K562 (cell line): ENCODE results near the gene DDX54. TPM values are rescaled to one million over a fixed set of nuclear protein-coding genes. Genes with fewer than 3 reads are reported as not detected.

ENCODE experiments used
- ATAC-seq: fragments of 200-7000 bp; cut with Tn5 transposase; 3 replicates; pipeline ENCODE4 v1.9.1; 2020; ENCODE audit warnings: moderate library complexity
- BruUV-seq: library from RNA; stranded (reverse); fragments of 400-500 nt; replicated peaks from 2 replicates; lab custom pipeline; 2021; lab: Mats Ljungman, UMichigan
- CTCF ChIA-PET: fragments of 300-600 bp; formaldehyde crosslinking; extraction: SDS; loops from one replicate; lab custom pipeline; 2021; ENCODE audit warnings: low intra/inter-chr PET ratio; lab: Yijun Ruan, JAX
- POLR2A ChIA-PET: fragments of 300-600, 350-650 bp; sonication (Branson Sonifier 250); formaldehyde crosslinking; extraction: SDS; loops from one replicate; lab custom pipeline; 2021; ENCODE audit warnings: antibody characterized with exemption, inconsistent platforms; lab: Yijun Ruan, JAX
- DNase-seq, 4 experiments: peaks; one replicate each; pipeline versions ENCODE4 v3.0.0 to v3.0.0-alpha.2; 2011 to 2018; ENCODE audit warnings: low spot score in 3 of 4, mixed read lengths in 3 of 4; ENCODE audit errors: extremely low read depth in 1 of 4
- FAIRE-seq: peaks from 2 replicates; lab custom pipeline; 2011; peaks lifted over from hg19 to GRCh38; lab: Jason Lieb, UNC
- H2AFZ ChIP-seq: 2 replicates; pipeline ENCODE4 v1.6.0; 2011; ENCODE audit warnings: low read depth, low read length, control low read depth, inconsistent platforms
- H3K27ac ChIP-seq: fragments of 200-600 bp; 3 replicates; pipeline ENCODE4 v1.8.0; 2011; ENCODE audit warnings: low read depth, mild to moderate bottlenecking, control low read depth, inconsistent platforms, low read length, moderate library complexity, mixed read lengths; ENCODE audit errors: extremely low read depth
- H3K27me3 ChIP-seq, 2 experiments: fragments of 300-600 bp in 1 of 2; 2 replicates in 1 of 2; 3 replicates in 1 of 2; pipeline versions ENCODE4 v1.6.0 to v1.8.0; 2011; ENCODE audit warnings: inconsistent platforms in 2 of 2, low read length in 2 of 2, mild to moderate bottlenecking in 1 of 2, mixed read lengths in 1 of 2, moderate library complexity in 1 of 2; ENCODE audit not compliant: control insufficient read depth in 2 of 2, insufficient read depth in 2 of 2
- H3K36me3 ChIP-seq: fragments of 300-600 bp; 3 replicates; pipeline ENCODE4 v1.8.0; 2011; ENCODE audit warnings: mild to moderate bottlenecking, low read length, inconsistent platforms; ENCODE audit not compliant: control insufficient read depth, insufficient read depth
- H3K4me1 ChIP-seq, 2 experiments: fragments of 200-600 bp in 1 of 2; replicated peaks in 1 of 2; 2 replicates in 1 of 2; 3 replicates in 1 of 2; pipeline versions ENCODE4 v1.5.1 to v1.8.0; 2011; ENCODE audit warnings: inconsistent platforms in 2 of 2, low read length in 2 of 2, mild to moderate bottlenecking in 1 of 2, mixed read lengths in 1 of 2, moderate library complexity in 1 of 2; ENCODE audit not compliant: control insufficient read depth in 2 of 2, insufficient read depth in 2 of 2
- H3K4me2 ChIP-seq: 2 replicates; pipeline ENCODE4 v1.6.1; 2011; ENCODE audit warnings: low read length, control low read depth, inconsistent platforms, mixed read lengths; ENCODE audit not compliant: insufficient read depth
- H3K4me3 ChIP-seq: fragments of 200-600 bp; sonication (generic), shearing (Covaris generic); 2 replicates; pipeline ENCODE4 v1.5.1; 2016; ENCODE audit warnings: control low read depth, inconsistent platforms
- H3K79me2 ChIP-seq: fragments of 200-600 bp; 3 replicates; pipeline ENCODE4 v1.8.0; 2011; ENCODE audit warnings: low read length, inconsistent platforms; ENCODE audit not compliant: control insufficient read depth, insufficient read depth
- H3K9ac ChIP-seq, 2 experiments: 2 replicates each; pipeline versions ENCODE4 v1.6.0 to v1.6.1; 2011; ENCODE audit warnings: low read depth in 2 of 2, low read length in 2 of 2, control low read depth in 1 of 2, inconsistent platforms in 1 of 2, mild to moderate bottlenecking in 1 of 2, mixed read lengths in 1 of 2; ENCODE audit not compliant: insufficient read depth in 1 of 2
- H3K9me1 ChIP-seq: one replicate; pipeline ENCODE4 v1.6.0; 2011; ENCODE audit warnings: inconsistent platforms, mild to moderate bottlenecking, low read length, moderate library complexity; ENCODE audit not compliant: control insufficient read depth, insufficient read depth
- H3K9me3 ChIP-seq: replicated peaks from 2 replicates; pipeline ENCODE4 v1.5.1; 2011; ENCODE audit warnings: low read depth, low read length, inconsistent platforms; ENCODE audit not compliant: control insufficient read depth, insufficient read depth
- H4K20me1 ChIP-seq: replicated peaks from 2 replicates; pipeline ENCODE4 v1.6.1; 2011; ENCODE audit warnings: low read length, inconsistent platforms, mixed read lengths; ENCODE audit not compliant: control insufficient read depth, insufficient read depth
- CEBPB ChIP-seq: fragments of 450-650 bp; IDR thresholded peaks from 2 replicates; pipeline ENCODE4 v1.6.1; 2016; ENCODE audit warnings: missing genetic modification characterization, missing compliant biosample characterization
- CEBPG ChIP-seq, 3 experiments: fragments of 200-800 bp in 1 of 3; sonication (Bioruptor generic) in 1 of 3; sonication (generic) in 1 of 3; formaldehyde crosslinking in 1 of 3; IDR thresholded peaks in 2 of 3; conservative IDR thresholded peaks in 1 of 3; 2 replicates each; pipeline versions ENCODE4 v1.6.1 to v1.8.0; 2016 to 2022; ENCODE audit warnings: missing compliant biosample characterization in 2 of 3, missing genetic modification characterization in 2 of 3, mild to moderate bottlenecking in 1 of 3, missing genetic modification reagents in 1 of 3
- DDX20 ChIP-seq: fragments of 450-650 bp; IDR thresholded peaks from 2 replicates; pipeline ENCODE4 v1.6.1; 2016; ENCODE audit warnings: missing genetic modification characterization, low read depth, mild to moderate bottlenecking, missing compliant biosample characterization, moderate library complexity
- NFATC3 ChIP-seq: fragments of 450-650 bp; IDR thresholded peaks from 2 replicates; pipeline ENCODE4 v1.6.1; 2017; ENCODE audit warnings: mild to moderate bottlenecking
- ZNF431 ChIP-seq: sonication (generic); formaldehyde crosslinking; IDR thresholded peaks from 2 replicates; pipeline ENCODE4 v1.8.0; 2022; ENCODE audit warnings: mild to moderate bottlenecking, missing genetic modification reagents
- ZNF764 ChIP-seq: fragments of 250-450 bp; sonication (Bioruptor Pico); IDR thresholded peaks from 2 replicates; pipeline ENCODE4 v1.4.0; 2020; ENCODE audit warnings: low read depth, mild to moderate bottlenecking, moderate library complexity
- WGBS: fragments of 100-300 bp; shearing (Covaris generic); methylation state at CpG from one replicate; pipeline ENCODE4 v1.1.6; 2016; ENCODE audit warnings: low coverage, mixed read lengths; ENCODE audit not compliant: insufficient coverage; ENCODE audit errors: missing lambda C conversion rate; 5-methylcytosine and 5-hydroxymethylcytosine counted together
- in situ Hi-C: fragments of 300-500 bp; cut with MboI; formaldehyde crosslinking; loops from 4 replicates; pipeline ENCODE4 v1.15.0; 2018; ENCODE audit warnings: inconsistent platforms, mixed read lengths
- intact Hi-C: fragments of 100-400 bp; cut with micrococcal nuclease; formaldehyde crosslinking; loops from 2 replicates; pipeline ENCODE4 v1.14.2; 2022
- polyA plus RNA-seq, 8 experiments: library from polyadenylated mRNA; depleted of rRNA in 4 of 8; stranded (reverse) in 5 of 8; unstranded in 3 of 8; fragments of >200 nt; fragmentation: Nextera tagmentation in 2 of 8; fragmentation: Illumina TruSeq in 1 of 8; extraction: Ambion mirVana in 2 of 8; extraction: Trizol in 1 of 8; gene quantifications; 2 replicates each; pipeline versions ENCODE4 v1.2.1 to v1.2.3, GENCODE V29; 2011 to 2014; ENCODE audit warnings: inconsistent platforms in 1 of 8, missing spikeins in 1 of 8
- total RNA-seq, 7 experiments: library from RNA; depleted of rRNA in 6 of 7; stranded (reverse); fragments of >200 nt in 6 of 7; fragmentation: Illumina TruSeq in 2 of 7; extraction: Trizol in 2 of 7; gene quantifications; 2 replicates each; pipeline versions ENCODE4 v1.2.1 to v1.2.3, GENCODE V29; 2011 to 2021; ENCODE audit warnings: low replicate concordance in 1 of 7
- TF ChIP-seq, protein P1 (sequence below): fragments of 250-450 bp; sonication (Bioruptor Pico); IDR thresholded peaks from 2 replicates; pipeline ENCODE4 v1.8.0; 2021; ENCODE audit warnings: mild to moderate bottlenecking, moderate library complexity
- TF ChIP-seq, protein P2 (sequence below): sonication (generic); formaldehyde crosslinking; IDR thresholded peaks from 2 replicates; pipeline ENCODE4 v1.9.0; 2022; ENCODE audit warnings: mild to moderate bottlenecking, missing genetic modification reagents

The DDX54 gene
- total and polyA plus RNA-seq, 9 of the 15 experiments (the other 6 are each of a cell fraction or from before 2014, with no cell fraction given) = 1.4 to 135 (median 51.4) TPM

GRCh38 chr12:113136990-113137511 is 48.2 kb downstream of the DDX54 start:
- no peaks in the 10 kb centered on the region for H3K9me3 ChIP-seq
- intact Hi-C loops = no loop called here
- H3K4me1 ChIP-seq = peaks cover 8 to 22% of the 10 kb centered on the region in 2 experiments
- H3K79me2 ChIP-seq = no peaks in the 10 kb centered on the region
- no peaks in the 10 kb centered on the region for H3K36me3 ChIP-seq
- H2AFZ ChIP-seq = no peak overlapping the region
- BruUV-seq = no TSS peak
- no peak overlapping the region for H3K4me2 ChIP-seq
- WGBS = 3% methylated on average over 6 of the region's 6 CpGs
- FAIRE-seq (no peak), DNase-seq (no peak), ATAC-seq (no peak)
- no peaks in the 10 kb centered on the region for H3K27me3 ChIP-seq
- no peak overlapping the region for H3K9ac ChIP-seq
- TF ChIP-seq ZNF431 (CRISPR knock-in tag) (no peak), CEBPB (tag) (peak; percentile 46; the same call in 1 of the 2 replicates), CEBPG (CRISPR knock-in tag; IDR thresholded peaks at IDR 0.05) (no peak), CEBPG (tag; conservative IDR thresholded peaks at IDR 0.05 in 1 of 2, IDR thresholded peaks at IDR 0.05 in 1 of 2) (0 out of 4 replicates have a peak, but pooled peaks of 1 of the 2 experiments have one; percentile 21), DDX20 (no peak), ZNF764 (CRISPR knock-in tag) (no peak), NFATC3 (no peak)
- TF ChIP-seq, protein P1, sequence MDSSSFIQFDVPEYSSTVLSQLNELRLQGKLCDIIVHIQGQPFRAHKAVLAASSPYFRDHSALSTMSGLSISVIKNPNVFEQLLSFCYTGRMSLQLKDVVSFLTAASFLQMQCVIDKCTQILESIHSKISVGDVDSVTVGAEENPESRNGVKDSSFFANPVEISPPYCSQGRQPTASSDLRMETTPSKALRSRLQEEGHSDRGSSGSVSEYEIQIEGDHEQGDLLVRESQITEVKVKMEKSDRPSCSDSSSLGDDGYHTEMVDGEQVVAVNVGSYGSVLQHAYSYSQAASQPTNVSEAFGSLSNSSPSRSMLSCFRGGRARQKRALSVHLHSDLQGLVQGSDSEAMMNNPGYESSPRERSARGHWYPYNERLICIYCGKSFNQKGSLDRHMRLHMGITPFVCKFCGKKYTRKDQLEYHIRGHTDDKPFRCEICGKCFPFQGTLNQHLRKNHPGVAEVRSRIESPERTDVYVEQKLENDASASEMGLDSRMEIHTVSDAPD = no peak
- TF ChIP-seq, protein P2, sequence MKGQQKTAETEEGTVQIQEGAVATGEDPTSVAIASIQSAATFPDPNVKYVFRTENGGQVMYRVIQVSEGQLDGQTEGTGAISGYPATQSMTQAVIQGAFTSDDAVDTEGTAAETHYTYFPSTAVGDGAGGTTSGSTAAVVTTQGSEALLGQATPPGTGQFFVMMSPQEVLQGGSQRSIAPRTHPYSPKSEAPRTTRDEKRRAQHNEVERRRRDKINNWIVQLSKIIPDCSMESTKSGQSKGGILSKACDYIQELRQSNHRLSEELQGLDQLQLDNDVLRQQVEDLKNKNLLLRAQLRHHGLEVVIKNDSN (CRISPR knock-in tag) = no peak
- in situ Hi-C loops = no loop called here
- H3K27ac ChIP-seq = no peak overlapping the region
- ChIA-PET POLR2A (interaction anchor here (0.7 to 1.0 kb wide), 2 partner anchors 48 to 513 kb away, joined by 3 read pairs; partner anchors contain the start of gene DDX54), CTCF (no interaction called here)
- peaks cover 10% of the 10 kb centered on the region for H4K20me1 ChIP-seq
- no peak overlapping the region for H3K4me3 ChIP-seq
- H3K9me1 ChIP-seq = no peaks in the 10 kb centered on the region
